ENCODE results near the gene UBE2U.

Gene UBE2U, protein sequence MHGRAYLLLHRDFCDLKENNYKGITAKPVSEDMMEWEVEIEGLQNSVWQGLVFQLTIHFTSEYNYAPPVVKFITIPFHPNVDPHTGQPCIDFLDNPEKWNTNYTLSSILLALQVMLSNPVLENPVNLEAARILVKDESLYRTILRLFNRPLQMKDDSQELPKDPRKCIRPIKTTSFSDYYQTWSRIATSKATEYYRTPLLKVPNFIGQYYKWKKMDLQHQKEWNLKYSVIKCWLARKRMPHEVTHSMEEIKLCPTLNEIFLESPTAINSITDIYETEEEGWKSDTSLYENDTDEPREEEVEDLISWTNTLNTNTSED

DNA sequence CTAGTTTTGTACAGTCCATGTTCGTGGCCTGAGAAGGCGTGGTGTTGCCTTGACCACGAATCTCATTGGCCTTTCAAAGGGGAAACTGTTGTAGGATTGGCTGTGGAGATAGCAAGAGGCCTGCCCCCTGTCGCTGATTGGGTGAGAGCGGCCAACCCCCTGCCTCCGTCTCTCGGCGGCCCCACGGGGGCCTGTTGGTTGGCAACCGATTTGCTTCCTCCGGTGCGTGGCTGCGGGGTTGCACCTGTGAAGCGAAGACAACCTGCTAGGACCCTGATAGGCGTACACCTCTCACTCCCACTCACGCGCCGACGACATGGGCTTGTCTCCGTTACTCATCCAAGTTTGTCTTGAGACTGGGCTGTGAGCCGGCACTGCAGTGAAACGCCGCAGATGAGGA lies at the start of gene UBE2U:
Gene UBE2U, plus strand, starts transcription at position 204 of the 400 bp plus-strand sequence. CDS start 428 bp downstream, outside the sequence.
- no peak for DNase-seq

GRCh38 chr1:64155278-64155677 lies 48.1 kb upstream of the UBE2U start:
- DNase-seq: no peak

DNA sequence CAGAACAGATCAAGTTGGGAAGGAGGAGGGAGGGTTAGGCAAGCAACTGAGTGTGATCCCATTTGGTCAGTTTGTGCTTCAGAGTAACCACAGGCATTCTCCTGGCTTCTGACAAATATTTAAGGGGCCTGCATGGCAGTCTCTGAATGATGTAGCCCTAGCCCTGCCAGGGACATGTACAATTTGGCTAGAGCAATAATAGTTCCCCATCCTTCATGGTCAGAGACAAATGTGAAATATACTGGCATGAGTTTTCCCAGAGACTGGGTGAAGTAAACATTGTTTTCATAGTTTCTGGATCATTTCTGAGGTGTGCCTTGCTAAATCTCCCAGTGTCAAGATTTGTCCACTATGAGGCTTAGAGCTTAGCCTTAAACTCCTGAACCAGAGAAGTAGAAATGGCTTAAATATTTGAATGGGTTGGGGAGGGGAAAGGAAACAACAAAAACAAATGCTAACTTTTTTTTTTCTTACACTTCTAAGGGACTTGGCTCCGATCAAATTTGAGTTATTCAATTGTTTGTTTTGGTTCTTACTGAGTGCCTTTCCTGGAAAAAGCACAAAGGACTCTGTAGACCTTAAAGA lies 42.0 kb upstream of the UBE2U start:
- no peak for DNase-seq

GRCh38 chr1:64162151-64162550 lies 41.3 kb upstream of the UBE2U start:
- DNase-seq: no peak

DNA sequence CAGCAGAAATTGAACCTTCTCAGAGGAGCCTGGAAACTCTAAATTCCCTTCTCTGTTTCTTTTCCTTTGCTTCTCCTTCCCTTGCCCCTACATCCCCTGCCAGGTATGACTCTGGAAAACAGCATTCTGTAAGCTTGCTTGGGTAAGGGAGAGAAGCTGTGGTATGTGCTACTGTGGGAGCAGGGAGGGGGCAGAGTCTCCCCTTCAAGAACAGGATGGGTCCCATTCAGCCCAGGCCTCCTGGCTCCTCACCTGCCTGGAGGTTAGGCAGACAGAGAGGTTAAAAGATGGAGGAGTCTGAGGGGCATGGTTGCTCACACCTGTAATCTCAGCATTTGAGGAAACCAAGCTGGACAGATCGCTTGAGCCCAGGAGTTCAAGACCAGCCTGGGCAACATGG lies 40.6 kb upstream of the UBE2U start:
- no peak for DNase-seq

DNA sequence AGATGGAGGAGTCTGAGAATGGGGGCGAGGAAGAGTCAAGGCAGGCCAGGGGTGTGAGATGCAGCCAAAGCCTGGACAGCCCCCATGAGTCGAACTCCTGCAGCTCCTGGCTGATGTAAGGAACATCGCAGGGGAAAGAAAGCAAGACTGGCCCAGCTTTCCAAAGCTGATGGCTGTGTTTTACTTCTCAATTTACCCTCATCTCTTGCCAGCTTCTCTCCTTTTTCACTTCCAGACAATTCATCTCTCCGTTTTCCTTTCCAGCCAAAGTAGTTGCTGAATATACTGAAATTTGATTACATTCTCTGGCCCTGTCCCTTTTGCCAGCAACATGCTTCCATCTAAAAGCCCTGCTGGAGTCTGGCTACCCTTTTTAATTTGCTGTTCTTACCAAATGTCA lies 40.0 kb upstream of the UBE2U start:
- DNase-seq: peak; percentile 60

DNA sequence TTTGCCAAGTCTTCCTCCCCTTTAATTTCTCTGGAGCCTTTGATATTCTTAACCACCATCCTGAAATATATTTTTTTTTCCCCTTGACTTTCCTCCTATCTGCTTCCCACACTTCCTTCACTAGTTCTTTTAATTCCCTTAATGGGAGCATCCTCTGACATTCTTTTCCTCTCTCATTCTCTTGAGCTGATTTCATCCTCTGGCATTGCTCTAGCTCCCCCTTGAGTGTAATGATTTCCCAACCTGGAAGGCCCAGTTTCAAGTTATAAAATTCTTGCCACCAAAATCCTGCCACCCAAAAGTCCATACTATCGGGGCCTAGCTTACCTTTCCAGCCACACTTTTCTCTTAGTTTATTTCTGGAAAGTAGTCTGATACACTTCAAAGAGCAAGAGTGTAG lies 39.5 kb upstream of the UBE2U start:
- DNase-seq: no peak

GRCh38 chr1:64166629-64167028 lies 36.8 kb upstream of the UBE2U start:
- no peak for DNase-seq

GRCh38 chr1:64167176-64167575 lies 36.2 kb upstream of the UBE2U start:
- no peak for DNase-seq

DNA sequence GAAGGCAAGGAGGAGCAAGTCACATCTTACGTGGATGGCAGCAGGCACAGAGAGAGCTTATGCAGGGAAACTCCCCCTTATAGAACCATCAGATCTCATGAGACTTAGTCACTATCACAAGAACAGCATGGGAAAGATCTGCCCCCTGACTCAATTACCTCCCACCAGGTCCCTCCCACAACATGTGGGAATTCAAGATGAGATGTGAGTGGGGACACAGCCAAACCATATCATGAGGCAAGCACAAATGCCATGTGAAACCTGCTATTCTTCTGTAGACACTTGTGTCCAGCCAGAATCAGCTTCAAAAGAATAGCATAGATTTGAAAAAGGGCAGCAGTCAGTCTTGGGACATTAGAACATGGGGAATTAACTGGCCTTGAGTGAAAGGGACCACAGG lies 32.2 kb upstream of the UBE2U start:
- no peak for DNase-seq

DNA sequence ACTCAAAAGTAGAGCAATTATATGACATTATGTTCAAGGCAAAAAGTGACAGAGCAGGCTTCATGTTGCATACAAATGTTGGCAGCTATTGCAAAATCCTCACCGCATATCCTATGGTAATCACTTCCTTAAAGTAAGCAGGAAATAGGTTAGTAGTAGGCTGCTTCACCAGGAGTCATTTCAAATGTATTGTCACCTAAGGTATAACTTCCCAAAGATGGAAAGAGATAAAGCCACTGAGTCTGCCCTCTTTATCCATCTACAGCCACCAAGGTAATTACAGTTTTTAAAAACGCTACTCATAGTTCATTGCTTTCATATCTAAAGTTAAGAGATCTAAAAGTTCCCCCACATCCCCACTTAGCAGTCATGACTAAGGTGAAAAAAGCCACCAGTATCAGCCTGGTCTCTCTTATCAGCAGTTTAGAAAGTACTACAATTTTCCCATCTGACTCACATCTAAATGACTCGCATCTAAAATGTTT lies 31.6 kb upstream of the UBE2U start:
- no peak for DNase-seq

GRCh38 chr1:64172458-64172983 lies 30.9 kb upstream of the UBE2U start:
- DNase-seq: no peak

DNA sequence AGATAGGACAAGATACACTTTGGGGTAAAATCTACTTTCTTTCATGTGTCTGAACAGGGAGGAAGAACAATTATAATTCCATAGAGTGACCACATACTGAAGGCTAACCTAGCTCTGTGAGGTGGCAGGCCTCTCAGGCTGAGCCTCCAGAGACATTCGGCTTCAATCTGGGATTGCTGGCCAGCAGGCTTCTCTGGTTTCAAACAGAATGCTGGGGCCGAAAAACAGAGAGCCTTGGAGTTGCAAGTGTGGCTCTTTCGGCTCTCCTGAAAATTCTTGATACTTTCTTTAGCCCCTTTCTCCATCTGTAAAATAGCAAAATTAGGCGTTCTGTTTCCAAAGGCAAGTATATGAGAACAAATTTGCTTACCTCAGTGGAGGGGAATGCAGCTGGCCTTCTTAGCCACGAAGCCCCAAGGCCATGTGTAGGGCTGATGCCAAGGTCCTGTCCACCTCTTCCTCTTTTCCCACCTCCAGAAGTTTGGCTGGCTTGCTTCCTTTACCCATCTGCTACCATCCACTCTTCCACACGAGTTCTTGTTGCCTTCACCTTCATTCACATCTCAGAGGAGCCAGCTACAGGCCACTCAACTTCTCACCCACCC lies 30.0 kb upstream of the UBE2U start:
- no peak for DNase-seq

GRCh38 chr1:64175639-64176038 lies 27.8 kb upstream of the UBE2U start:
- DNase-seq: no peak

- DNase-seq: no peak
Measured at GRCh38 chr1:64176659-64177058, 26.8 kb upstream of the UBE2U start.

DNA sequence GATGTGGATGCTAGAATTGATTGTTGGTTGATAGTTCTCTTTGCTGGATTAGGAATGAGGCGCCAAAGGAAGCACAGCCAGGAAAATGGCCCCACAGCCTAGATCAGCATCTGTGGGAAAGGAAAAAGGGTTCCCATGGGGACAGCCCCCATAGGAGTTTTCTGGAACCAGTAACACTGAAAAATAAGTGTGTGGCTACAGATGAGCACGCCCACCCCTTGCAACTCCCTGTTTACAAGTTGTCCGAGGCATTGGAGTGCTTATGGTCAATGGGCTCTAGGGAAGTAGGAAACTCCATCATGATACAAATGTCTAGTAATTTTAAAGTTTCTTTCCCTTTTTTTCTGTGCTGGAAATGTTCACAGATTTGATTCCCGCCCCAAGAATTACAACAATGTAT lies 23.8 kb upstream of the UBE2U start:
- peak; percentile 54 for DNase-seq

- no peak for DNase-seq
Measured at GRCh38 chr1:64182207-64182606, 21.2 kb upstream of the UBE2U start.

- DNase-seq: peak; percentile 60
Measured at GRCh38 chr1:64183395-64184002, 19.9 kb upstream of the UBE2U start.

DNA sequence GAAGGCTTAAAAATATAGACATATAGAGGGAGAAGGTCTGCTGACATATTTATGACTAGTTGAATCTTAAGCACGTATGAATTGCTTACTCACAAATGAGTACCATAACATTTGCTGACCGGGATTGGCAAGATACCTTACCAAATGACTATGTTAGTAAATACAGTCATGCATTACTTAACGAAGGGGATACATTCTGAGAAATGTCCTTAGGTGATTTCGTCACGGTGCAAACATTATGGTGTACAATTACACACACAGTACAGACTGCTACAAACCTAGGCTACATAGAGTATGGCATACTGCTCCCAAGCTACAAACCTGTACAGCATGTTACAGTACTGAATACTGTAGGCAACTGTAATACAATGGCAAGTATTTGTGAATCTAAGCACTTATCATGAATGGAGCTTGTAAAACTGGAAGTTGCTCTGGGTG lies 19.4 kb upstream of the UBE2U start:
- DNase-seq: no peak

DNA sequence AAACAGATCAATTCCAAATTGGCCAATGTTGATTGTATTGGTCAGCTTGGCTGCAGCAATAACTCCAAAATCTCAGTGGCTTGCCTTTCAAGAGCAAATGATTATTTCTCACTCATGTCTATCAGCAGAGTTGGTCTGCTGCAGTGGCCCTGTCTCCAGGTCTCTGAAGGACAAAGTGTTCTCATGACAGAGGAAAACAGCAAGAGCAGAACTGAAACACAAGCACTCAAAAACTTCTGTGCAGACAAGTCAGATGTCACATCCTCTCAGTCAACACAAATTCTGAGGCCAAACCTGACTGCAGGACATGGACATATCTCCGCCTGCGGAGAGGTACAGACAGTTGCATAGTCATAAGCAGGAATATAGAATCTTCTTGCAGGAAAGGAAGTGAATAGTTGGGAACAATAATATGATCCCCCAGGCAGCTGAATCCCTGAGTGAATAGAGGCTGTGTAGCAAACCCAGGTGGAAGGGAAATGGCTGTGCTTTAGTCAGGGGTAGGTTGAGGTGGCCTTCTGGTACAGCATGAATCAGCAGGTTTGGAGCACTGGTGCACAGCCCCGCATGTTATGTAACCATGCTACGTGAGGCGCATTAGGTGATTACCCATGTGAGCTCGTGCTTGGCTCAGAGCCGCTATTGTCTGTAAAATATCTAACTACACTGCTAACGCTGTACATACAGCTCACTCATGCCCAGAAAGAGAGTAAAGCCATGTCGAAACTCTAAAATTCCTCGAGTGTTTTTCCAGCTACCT lies 17.1 kb upstream of the UBE2U start:
- no peak for DNase-seq

DNA sequence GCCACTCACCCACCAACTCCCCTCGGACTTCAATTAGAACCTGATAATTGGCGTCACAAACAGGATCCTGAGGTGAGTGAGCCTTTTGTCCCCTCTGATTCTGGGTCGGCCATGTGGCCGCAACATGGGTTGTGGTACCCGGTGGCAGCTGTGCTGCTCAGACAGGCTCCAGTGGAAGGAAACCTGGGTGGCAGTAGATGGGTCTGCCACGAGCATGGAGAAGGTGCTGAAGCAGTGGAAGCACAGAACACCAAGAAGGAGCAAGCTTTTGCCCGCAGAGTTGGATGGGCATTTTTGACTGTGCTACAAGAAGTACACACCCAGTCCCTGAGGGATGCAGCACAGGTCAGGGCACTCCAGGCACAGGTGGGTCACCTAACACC lies 16.5 kb upstream of the UBE2U start:
- DNase-seq: no peak

DNA sequence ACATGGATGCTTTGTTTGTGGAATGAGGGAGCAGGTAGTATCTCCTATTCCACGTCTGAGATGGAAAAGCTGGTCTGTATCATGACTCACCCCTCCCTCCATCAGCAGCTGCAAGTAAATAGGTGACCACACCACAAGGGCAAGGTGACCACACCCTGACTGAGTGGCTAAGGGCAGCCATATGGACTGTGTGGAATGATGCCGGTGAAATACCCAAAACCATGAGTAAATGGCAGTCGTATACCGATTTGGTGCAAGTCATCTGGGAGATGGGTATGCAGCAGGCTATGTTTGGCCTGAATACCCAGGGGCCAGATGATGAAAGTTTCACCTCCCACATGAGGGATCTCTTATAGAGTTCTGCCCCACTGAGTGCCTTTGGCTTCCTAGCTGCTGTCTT lies 15.8 kb upstream of the UBE2U start:
- no peak for DNase-seq

DNA sequence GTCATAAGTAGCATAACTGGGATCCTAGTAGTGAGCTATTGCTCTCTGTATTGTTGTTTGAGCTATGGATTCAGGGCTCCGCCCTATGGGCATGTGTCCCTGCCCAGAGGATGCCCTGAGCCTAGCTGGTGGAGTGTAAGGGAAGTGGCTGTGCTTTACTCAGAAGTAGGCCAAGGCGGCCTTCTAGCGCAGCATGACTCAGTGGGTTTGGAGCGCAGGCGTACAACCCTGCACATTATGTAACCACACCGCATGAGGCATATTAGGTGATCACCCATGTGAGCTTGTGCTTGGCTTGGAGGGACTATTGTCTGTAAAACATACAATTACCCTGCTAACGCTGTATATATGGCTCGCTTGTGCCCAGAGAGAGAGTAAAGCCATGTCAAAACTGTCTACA lies 11.1 kb upstream of the UBE2U start:
- DNase-seq: no peak
